Midbrain (tissue), 1 donor: ENCODE measurements around the gene PAK5.

ENCODE experiments used
- DNase-seq: peaks from one replicate; lab custom pipeline; 2025; lab: John Stamatoyannopoulos, UW

Gene PAK5

DNA sequence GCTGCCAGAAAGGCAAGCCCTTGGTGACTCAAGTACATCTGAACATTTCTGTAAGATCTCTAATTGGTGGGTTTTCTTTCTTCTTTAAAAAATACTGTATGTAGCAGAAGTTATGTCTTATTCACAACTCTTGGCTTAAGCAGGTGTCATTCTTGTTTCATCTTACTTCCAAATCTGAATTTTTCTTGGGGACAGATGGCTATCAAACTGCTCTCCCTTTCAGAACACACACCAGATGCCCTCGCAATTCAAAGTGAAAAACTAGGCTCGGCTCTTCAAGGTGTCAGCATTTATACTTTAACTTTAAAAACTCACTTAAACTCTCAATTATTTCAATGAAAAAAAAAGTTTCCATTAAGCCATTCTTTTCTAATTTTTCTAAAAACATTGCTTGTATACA, 49.7 kb downstream of the PAK5 start:
- DNase-seq, result no peak

DNA sequence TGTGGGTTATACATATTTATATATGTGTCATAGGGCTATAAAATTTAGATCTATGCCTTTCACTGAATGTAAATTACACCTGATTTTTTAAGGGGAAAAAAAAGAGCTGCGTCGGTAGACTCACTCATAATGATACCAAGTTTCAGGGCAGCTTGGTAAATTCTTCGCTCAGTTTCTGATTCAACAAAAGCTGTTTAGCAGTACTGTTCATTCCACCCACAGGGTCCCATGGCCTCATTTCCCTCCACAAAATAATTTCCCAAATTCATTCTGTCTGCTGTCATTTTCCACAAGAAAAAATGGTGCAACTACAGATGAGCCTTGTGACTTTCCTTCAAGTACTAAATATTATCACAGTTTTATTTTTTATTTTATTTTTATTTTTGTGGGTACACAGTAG, 63.7 kb downstream of the PAK5 start:
- DNase-seq, result no peak

DNA sequence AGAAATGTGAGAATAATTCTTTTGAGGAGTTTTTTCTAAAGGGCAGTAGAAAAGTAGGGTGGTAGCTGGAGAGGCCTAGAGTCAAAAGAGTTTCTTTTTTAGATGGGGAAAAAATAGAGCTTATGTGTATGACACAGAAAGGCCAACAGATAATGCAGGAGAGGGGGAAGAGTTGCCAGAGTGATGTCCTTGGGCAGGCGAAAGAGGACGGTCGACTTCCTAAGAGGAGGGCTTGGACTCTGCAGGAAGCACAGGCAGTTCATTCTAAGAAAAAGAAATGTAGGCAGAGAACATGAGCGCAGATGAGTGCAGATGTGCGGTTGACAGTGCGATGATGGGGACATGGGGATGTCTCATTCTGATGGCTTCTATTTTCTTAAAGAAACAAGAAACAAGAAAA, 68.9 kb downstream of the PAK5 start:
- no peak for DNase-seq

DNA sequence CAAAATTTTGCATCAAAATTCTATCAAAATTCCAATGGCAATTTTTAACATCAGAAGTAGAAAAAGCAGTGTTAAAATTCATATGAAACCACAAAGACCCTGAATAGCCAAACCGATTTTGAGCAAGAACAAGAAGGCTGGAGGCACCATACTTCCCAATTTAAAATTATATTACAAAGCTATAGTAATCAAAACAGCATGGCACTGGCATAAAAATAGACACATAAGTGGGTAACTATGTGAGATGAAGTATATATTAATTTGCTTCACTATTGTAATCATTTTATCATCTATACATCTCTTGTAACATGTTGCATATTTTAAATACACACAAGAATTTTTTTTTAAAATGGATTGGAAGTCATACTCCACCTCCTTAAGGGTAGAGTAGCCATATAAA, 77.4 kb downstream of the PAK5 start:
- DNase-seq, result no peak

DNA sequence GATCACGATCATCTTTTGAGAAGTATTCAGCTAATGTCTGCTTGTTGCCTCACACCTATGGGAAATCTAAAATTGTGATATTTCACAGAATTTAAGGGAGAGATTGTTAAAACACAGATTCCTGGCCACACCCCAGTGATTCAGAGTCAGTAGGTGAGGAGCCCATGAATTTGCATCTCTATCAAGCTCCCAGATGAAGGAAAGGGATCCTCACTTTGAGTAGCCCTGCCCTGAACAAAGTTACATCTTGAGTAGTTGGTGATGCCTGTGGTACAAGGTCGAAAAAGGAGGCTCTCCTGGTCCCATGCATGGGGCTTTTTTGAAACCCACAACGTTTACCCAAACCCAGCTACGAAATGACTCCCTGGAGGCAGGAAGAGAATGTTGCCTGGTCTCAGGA, 79.5 kb downstream of the PAK5 start:
- no peak for DNase-seq

DNA sequence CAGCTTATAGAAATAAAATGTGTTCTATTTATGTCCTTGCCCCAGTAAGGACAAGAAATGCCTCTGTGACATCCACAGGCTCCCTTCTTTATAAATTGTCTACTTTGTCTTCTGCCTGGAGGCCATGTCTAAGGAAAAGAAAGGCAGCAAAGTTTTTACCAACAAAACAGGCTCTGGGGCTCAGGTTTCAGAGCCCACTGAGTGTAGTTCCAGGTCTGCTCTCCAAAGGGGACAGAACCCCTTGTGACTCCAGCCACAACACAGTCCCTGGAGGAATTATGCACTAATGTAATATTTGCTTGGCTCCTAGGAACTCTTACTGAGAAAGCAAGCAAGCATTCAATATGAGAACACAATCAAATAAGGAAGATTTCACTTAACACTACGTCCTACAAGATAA, 80.1 kb downstream of the PAK5 start:
- DNase-seq, result no peak

DNA sequence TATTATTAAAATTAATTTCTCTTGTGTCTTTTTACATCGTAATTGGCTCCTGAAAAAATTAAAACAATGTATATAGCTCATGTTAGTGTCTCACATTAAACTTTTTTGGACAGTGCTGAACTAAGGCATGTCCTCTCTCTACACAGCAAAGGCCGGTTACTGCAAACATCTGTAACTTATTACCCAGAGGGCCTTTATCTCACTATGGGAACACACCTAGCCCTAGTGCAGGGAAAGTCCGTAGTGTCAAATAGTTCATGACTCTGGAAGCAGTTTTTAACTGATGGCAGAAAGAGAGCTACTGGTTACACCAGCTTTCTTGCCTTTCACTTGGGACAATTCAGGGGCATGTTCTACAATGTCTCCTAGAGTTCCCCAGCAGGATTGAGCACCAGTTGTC, 82.2 kb downstream of the PAK5 start:
- no peak for DNase-seq

DNA sequence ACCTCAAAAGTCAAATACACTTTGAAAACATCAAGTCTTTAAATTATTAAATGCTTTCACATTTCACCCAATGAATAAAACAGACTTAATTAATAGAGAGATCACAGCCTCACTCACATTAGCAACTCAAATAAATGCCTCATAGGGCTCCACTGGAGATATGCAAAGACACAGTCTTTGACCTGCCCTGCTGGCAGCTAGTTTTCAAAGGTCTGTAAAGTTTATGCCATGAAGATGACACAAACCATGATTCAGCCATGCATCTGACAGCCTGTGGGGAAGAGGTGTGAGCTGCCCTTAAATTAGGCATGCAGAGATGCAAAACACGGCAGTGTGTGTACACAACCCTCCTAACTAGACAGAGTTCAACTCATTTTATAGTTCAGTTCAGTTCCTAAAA, 83.6 kb downstream of the PAK5 start:
- no peak for DNase-seq

DNA sequence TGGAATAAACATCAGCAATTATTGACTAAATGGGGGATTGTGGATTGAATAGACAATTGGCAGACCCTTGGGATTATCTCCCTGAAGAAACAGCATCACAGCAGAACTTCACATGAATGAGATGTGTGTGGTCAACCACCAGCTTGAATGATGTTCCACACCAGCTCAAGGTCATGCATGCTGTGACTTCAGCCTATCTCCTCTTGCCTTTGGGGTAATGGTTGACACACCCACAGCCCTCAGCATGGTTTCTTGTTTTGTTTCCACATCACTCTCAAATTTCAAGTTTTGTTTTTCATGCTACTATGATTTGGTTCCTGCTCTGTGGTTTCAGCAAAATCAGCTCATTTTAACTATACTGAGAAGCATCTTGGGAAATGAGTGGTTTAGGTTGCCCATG, 94.3 kb downstream of the PAK5 start:
- DNase-seq, result no peak

DNA sequence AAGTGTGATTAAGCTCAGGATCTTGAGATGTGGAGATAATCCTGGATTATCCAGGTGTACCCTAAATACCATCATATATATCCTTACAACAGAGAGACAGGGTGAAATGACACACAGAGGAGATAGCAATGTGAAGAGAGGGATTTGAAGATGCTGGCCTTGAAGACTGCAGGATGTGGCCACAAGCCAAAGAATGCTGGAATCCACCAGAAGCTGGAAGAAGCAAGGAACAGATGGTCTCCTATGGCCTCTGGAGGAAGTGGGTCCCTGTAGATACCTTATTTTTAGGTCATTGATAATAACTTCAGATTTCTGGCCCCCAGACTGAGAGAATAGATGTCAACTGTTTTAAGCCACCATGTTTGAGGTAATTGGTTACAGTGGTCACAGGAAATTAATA, 95.0 kb downstream of the PAK5 start:
- DNase-seq, result no peak

DNA sequence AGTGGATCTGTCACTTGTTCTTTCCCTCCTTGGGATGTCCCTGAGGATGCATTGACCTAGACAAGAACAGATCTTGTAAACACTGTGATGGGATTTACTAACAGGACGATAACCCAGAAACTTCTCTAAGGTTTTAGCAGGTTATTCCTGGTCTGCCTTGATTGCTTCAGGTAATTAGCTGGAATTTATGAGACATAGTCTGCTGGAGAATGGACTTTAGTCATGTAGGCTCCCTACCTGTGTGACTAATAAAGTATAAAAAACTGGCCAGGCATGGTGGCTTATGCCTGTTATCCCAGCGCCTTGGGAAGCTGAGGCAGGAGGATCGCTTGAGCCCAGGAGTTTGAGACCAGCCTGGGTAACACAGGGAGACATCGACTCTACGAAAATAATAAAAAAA, 96.1 kb downstream of the PAK5 start:
- no peak for DNase-seq

DNA sequence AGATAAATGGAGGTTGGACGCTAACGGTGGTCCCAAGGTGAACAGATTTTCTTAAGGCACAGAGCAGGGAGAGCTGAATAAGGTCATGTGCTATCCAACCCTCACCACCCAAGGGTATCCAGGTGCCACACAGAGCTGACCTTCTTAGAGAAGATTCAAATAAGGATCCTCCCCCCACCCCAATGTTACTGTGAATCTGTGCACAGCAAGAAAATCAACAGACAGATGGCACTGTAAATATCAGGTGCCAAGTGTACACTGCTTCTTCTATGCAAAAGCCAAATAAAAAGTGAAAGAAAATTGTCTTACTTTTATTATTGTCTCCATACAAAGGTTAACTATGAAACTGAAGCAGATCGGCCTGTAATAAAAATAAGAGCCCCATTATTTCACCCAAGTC, 96.9 kb downstream of the PAK5 start:
- DNase-seq, result no peak

DNA sequence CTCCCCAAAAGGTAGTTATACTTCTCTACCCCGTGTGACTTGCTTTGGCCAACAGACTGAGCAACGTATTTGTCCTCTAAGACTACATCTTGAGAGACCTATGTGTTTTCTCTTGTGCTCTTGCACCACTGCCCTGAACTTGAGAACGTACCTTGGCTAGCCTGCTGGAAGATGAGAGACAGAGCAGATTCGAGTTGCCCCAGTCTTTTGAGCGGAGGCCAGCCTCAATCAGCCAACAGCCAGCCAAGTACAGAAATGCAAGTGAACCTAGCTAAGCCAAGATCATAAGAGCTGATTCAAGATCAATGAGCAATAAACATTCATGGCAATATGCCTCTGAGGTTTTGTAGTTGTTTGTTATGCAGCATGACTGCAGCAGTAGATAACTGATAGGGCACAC, 98.4 kb downstream of the PAK5 start:
- no peak for DNase-seq

DNA sequence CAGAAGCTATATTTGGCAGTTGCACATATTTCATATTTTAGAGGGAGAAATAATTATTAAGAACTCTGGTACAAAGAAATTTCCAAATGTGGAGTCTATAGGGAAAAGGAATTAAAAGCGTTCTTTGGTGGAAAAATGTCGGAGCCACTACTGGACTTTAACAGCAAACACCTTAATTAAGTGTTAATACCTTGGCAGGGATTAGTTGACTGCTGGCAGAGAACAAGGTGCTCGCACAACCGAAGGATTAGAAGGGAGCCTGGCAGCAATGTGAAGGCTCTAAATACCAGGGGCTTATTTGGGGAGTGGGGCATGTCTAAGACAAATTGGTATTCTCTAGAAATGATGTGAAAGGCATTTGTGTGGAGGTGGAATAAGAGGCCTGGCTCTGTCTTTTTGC, 98.9 kb downstream of the PAK5 start:
- DNase-seq, result no peak

DNA sequence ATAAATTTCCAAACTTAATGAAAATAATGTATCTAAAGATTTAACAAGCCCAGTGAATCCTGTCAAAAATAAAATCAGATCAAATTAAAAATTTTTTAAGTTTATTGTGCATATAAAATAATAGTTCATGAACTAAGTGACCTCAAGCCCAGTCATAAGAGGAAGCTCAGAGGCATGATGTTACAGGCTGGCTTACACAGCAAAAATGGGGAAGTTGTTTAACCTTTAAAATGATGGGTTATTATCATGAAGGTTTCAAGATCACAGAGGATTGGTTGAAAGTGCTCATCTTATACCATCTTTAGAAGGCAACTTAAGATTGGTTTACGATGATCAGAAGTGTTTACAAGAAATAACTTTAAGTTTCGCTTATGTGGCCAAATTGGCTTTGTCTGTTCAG, 102.5 kb downstream of the PAK5 start:
- DNase-seq, result no peak

DNA sequence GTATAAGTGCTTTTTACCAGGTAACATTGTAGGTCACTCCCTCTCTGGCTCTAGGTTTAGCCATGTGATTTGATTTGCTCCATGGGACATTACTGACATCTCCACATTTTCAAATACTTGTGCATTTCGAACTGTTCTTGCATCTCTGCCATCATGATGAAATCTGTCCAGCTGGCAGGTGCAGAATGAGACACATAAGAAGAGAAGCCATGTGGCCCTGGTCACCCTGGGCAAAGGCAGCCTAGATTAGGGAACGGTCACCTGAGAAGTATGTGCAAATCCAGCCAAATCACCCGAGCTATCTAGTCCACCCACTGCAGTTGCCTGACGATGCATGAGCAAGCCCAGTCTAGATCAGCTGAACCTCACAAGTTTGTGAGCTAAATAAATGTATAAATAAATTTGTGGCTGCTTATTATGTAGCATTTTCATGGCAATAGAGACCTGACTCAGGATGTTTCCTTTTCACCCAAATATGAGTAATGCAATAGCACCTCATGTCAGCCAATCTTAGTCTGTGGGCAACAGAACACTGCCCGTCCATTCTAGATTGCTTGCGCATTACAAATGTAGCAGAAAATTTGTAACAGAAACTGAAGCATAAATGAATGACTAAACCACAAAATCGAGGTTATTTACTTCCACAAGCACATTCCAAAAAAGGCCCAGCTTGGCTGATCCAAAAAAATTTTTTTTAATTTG, 115.2 kb downstream of the PAK5 start:
- no peak for DNase-seq

DNA sequence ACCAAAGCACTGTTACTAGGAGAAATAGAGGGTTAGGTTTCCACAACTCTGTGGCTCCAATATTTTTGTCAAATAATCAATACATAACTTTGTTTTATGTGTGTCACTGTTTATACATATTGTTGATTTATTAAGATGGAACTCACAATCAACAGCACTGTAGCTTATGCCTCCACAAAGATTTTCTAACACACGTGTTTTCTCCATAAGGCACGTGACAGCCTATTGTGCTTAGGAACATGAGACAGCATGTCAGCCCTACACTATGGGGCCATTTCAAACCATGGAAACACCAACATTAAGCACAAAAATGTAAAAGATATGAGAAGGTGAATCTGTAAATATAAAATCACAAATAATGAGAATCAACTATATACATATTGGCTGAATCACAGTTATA, 127.0 kb downstream of the PAK5 start:
- no peak for DNase-seq

DNA sequence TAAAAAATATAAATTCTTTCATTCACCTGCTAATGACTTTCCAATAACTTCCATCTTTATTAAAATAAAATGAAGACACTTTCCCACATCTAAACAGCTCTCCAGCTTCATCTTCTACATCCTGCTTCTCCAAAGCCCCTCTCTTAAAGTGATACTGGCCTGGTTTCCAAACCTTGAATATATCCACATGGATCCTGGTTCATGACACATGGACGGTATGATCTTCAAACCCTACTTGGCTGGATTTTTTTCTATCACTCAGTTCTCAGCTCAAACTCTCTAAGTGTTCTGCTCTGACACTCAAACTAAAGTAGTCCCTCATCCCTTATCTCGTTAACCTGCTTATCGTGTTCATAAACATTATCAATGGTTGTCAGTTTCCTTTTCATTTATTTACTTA, 128.2 kb downstream of the PAK5 start:
- DNase-seq, result no peak

DNA sequence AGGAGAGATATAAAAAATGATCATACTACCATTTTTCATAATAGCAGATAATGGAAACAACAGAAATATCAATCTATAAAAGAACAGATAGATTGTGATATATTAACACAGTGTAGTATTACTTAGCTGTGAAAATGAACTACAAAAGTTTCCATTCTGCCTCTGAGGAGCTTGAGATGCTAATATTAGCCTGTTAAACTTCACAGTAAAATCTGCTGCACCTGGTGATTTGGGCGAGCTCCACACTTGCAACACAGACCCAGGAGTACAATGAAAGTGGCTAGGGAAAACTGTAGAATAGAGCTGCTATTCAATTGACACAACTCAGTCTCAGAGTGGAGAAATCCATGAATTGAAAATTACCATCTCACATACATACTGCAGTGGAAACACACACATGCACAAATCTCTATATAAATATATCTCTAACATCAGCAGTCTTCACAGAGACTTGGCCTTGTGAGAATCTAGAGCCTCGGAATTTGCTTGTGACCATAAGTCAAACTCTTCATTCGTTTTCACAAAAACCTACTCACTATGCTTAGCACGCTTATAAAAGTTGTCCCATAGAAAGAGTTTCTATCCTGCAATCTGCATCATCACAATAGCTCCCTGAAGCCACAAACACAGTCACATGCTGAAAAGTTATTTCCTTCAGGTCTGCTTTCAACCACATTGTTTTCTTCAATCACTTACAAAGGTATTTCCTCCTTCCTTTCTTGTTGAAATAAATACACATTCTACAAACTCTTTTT, 133.0 kb downstream of the PAK5 start:
- no peak for DNase-seq

DNA sequence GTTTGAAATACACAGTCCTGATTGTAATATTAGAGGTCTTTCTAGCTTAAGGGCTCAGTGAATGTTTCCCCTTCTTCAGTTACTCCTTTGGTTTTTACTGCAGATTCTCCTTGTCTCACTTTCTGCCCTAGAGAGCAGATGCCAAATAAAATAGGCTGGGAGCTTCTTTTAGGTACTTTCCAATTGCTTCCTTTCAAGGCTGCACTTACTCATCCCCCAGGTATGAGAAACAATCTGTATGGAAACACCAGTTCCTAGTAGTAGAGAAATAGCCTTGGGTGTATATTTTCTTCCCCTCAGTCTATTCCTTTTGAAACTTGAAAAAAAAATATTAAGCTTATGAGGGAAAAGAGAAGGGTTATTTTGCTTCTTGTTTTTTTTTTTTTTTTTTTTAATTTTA, 139.7 kb downstream of the PAK5 start:
- DNase-seq, result no peak

DNA sequence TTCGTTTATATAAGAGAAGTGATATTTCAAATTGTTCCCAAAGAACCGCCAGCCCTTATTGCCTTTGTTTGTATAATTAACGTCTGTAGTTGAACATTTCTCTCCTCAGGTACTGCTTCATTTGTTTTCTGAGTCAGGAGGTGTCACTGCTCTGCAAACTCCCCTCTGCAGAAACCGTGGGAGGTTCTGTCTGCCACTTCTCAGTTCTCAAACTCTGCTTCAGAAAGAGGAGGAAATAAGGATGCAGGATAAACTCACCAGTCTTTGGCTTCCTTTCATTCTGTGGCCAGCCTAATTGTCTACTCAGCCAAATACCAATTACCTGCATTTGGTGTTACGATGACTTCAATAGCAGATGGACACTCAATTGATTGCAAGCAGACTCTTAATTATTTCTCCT, 149.8 kb downstream of the PAK5 start:
- no peak for DNase-seq

DNA sequence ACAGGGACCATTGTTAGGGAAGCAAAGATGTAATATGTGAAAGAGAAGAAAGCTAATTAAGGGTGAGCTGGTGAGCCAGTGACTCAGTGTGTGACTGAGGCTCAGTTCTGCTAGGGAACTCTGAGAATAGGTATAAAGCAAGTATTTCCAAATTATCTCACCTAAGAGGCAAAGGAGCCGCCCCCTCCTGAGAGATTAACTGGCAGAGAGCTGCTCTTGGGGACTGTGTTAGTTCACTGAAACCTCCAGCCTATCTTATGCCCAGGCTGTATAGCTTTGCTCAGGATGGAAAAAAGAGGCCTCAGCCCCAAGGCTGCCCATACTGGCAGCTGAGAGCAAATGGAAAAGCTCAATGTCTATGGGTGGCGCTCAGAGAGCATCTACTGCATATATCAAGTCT, 152.0 kb downstream of the PAK5 start:
- DNase-seq, result no peak

DNA sequence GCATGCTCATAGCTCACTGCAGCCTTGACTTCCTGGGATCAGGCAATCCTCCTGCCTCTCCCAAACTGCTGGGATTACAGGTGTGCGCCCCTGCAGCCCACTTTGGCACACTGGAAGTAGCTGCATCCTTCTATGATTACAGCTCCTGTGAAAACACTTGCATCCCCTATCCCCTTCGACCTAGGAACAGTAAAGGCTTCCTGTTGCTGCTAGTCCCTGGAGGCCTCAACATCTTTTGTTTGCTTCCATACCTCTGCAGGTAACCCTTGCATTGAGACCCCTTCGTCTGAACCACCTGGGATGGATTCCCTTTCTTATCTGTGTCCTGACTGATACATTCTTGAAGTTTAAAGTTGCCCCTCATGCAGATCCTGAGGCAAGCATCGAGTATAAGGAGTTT, 152.4 kb downstream of the PAK5 start:
- DNase-seq, result no peak

DNA sequence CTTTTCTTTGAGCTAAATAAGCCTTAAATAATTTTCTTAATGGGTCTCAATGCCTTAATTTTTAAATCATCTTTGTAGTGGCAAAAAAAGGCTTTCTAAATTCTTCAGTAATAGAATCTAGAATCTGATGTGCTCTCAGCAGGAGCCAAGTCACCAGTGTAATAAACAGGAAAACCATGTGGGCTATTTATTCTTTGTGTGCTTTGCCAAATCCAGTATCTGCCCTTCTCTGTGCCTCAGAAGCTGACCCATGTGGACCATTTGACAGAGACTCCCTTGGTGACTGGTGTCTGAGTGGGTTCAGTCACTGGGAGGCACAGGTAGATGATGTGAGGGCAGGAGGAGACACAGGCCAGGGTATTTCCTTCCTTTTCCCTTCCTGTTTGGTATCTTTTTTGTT, 152.9 kb downstream of the PAK5 start:
- DNase-seq, result no peak
